NCI-H2196 treated with DMSO at 0.1 percent for 48 hours (cell line): ENCODE measurements around the gene TMEM123.

Experiments
- DNase-seq: peaks from one replicate; lab custom pipeline; 2025; ENCODE audit not compliant: unreplicated experiment; lab: John Stamatoyannopoulos, UW

TMEM123 gene

DNA sequence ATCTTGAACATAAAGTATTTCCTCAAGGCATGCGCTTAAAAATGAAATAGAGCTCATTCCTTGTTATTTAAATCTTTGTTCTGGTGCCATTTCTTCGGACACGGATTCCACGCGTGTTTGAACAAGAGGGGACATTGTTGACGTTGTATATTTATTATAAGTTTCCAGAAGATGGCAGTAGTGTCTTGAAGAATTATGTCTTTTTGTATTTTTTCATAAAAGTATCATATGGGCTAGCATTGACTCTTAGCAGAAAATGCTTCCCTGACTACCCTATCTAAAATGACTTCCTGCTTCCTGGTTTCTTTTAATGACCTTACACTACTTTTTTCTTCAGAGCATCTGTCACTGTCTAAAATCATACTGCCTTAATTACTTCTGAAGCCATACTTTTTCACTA lies 85.2 kb downstream of the TMEM123 start:
- DNase-seq: no peak

DNA sequence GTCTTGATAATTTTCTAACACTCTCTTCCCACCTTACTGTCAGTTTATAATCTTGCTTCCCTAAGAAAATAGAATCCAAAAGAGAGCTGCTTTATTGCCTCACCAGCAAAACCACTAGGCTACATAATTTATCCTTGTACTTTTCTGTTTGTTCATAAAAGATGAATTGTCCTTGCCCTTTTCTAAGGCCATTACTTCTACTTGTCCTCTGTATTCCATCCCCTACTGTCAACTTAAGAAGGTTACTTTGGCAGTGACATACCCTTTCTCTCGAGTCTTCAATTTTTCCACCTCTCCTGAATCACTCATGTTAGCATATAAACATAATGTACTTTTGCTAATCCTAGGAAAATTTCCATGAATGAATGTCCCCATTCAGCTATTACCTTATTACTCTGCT lies 87.6 kb downstream of the TMEM123 start:
- DNase-seq: no peak

DNA sequence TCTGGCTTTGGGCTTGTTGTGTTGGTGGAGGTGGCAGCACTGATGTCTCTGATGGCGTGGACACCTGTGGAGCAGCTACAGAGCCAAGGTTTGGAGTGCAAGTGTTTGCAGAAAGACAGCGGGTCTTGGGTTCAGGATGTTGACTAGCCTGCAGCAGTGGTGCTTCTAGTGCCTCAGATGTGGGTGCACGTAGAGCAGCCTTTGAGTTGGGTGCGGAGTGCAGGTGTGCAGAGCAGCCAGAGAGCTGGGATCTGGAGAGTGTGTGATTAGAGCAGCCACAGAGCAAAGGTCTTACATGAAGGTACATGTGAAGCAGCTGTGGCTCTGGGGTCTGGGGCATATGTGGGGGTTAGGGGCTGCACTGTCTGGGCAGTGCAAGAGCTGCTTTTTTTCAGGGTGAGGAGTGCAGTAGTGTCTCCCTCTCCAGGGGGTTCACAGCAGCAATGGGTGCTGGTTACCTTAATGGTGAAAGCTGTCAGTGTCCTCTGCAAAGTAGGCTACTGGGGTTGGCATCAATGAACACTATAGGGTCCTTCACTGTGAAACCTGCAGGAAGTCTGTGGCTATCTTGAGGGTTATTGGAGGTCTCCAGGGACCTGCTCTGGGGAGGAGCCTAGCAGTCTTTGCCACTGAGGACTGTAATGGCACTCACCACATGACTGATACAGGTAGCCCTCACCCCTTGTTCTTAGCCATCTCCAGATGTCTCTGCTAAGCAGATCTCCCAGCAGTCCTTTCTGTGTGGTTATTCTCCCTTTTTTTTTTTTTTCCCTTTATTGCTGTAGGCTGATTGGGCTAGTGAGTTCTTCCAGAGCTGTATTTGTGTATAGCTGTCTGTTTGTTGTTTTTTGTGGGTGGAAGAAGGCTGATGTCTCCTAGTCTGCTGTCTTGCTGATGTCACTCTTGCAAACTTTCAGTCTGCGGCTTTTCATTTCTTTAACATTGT lies 91.2 kb downstream of the TMEM123 start:
- no peak for DNase-seq

DNA sequence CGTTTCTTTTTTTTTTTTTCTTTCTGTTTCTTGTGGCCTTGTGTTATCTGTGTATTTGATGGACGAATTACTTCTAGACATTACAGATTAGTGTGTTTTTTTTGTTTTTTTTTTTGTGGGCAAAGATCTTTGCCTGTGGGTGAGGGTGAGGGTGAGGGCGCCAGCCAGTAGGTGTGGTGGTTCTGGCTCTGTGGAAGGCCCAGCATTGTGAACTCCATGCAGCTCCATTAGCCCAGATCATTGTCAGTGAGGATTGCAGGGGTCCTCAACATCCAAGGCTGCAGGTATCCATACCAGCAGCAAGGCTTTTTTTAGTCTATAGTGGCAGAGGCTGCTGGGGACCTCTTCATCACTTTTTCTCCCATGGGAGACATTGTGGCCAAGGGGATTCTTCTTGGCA lies 91.9 kb downstream of the TMEM123 start:
- no peak for DNase-seq

DNA sequence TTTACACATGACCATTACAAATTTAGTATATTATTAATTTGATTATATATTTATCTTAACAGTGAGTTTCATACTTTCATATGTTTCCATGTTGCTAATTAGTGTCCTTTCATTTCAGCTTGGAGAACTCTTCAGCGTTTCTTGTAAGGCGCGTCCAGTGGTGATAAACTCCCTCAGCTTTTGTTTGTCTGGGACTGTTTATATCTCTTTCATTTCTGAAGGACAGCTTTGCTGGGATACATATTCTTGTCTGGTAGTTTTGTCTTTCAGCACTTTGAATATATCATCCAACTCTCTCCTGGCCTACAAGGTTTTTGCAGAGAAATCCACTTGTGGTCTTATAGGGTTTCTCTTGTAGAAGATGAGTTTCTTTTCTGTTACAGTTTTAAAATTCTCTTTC lies 93.2 kb downstream of the TMEM123 start:
- DNase-seq: no peak

DNA sequence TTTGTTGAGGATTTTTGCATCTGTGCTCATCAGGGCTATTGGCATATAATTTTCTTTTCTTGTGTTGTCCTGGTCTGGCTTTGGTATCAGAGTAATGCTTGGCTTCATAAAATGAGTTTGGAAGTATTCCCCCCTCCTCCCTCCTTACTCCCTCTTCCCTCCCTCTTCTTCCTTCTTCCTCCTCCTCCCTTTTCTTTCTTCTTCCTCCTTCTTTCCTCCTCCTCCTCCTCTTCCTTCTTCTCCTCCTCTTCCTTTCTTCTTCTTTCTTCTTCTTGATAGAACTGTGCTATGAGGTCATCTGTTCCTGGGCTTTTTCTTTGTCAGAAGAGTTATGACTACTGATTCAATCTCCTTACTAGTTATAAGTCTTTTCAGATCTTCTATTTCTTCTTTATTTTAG lies 95.4 kb downstream of the TMEM123 start:
- no peak for DNase-seq

DNA sequence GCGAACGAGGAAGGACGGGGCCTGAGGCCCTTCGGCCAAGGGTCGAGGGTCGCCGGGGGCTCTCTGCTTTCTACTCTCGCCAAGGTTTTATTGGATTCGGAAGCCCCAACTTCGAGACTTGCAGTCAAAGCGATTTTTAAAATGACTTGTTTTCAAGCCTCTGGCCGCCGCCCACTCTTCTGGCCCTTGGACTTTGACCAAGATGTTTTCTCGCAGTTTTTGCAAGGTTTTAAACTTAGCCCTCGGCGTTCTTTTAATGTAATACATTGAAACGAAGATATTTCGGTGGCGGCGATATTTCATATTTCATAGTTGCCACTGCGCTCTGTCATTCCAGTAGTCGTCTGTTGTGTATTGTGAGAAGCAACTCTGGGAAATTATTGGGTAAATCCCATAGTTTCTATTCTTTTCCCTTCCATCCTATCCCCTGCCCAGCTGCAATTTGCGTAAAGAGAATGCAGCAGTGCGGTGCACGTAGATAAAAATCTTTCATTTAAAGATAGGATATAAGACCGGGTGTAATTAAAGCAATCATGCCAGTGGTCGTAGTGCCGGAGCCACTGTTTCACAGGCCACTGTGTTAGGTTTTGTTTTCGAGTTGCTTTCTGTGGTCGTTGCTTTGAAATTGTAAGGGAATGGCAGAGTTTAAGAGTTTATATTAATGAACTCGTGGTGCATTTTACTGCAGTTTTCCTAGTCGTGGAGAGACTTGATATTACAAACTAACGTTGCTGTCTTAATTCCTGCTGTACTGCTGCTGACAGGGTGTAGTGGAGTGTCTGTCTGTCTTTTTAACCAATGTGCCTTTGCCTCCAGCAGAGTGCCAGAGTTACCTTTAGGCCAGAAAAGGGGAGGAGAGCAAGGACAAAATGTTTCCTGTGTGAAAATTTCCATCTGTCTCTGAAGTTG lies 104.8 kb downstream of the TMEM123 start:
- DNase-seq: no peak

DNA sequence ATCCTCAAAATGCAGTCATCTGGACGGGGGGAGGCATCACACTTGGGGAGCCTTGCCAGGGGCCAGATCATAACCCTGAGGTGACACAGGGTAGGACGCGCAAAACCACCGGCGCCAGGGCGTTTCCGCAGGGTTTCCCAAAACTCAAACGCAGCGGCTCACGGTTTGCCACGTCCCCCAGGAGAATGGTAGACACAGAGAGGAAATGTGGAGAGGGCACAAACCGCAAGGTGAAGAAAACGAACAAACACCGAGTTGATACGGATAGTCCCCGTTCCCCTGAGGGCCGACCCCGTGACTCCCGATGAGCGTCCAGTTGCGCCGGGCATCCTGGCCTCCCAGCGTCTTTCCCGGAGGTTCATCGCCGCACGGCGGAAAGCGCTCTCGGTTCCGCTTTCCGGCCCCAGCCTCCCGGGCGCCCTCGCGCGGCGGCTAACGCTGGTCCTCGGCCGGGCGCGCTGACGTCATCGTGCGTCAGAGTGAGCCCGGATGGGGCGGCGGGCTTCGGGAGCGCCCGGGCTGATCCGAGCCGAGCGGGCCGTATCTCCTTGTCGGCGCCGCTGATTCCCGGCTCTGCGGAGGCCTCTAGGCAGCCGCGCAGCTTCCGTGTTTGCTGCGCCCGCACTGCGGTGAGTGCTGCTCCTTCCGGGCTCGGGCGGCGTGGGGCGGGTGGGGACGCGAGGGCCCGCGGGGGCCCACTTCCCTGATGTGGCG lies 105.7 kb downstream of the TMEM123 start, which contains the start of gene BIRC2:
Gene BIRC2, plus strand, starts transcription at position 467 of the 714 bp plus-strand sequence. CDS start 2,641 bp downstream, outside the sequence.
- DNase-seq: peak; percentile 80

DNA sequence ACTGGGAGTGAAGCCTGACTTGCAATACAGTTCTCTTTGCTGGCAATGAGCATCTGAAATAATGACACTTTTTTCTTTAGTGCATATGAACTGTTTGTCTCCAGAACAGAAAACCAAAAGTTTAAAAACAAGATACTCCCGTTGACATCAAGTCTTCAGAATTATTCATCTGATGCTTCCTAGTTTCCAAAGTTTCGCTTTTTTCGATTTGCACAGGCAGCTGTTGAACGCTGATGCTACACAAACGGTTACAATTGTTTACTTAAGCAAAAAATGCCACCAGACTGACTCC lies 106.2 kb downstream of the TMEM123 start:
- no peak for DNase-seq
